Immature natural killer cell (primary cell): ENCODE measurements around the gene LTO1. TPM values are rescaled to one million over a fixed set of nuclear protein-coding genes. Genes with fewer than 3 reads are reported as not detected.

Experiments used
- DNase-seq, 3 donors: peaks; one replicate each; pipeline ENCODE4 v3.0.0; 2022; ENCODE audit warnings: mixed read lengths in 1 of 3
- H3K27ac Mint-ChIP-seq, 6 donors: one replicate each; pipeline ENCODE4 v1.8.0; 2020; ENCODE audit warnings: mixed read lengths in 6 of 6, mild to moderate bottlenecking in 5 of 6, inconsistent platforms in 4 of 6, moderate library complexity in 3 of 6
- H3K27me3 Mint-ChIP-seq, 3 donors: one replicate each; pipeline ENCODE4 v1.8.0; 2020 to 2021; ENCODE audit warnings: low read depth in 3 of 3, mild to moderate bottlenecking in 3 of 3, mixed read lengths in 3 of 3, moderate library complexity in 3 of 3, inconsistent platforms in 1 of 3
- H3K36me3 Mint-ChIP-seq, 3 donors: one replicate each; pipeline ENCODE4 v1.8.0; 2020; ENCODE audit warnings: mixed read lengths in 3 of 3, inconsistent platforms in 2 of 3, mild to moderate bottlenecking in 2 of 3
- H3K4me1 Mint-ChIP-seq, 2 donors: one replicate each; pipeline ENCODE4 v1.8.0; 2020; ENCODE audit warnings: inconsistent platforms in 2 of 2, mild to moderate bottlenecking in 2 of 2, mixed read lengths in 2 of 2, moderate library complexity in 1 of 2
- H3K4me3 Mint-ChIP-seq, 5 donors: one replicate each; pipeline ENCODE4 v1.8.0; 2020; ENCODE audit warnings: mild to moderate bottlenecking in 5 of 5, mixed read lengths in 5 of 5, inconsistent platforms in 3 of 5, moderate library complexity in 3 of 5
- H3K9me3 Mint-ChIP-seq, 6 donors: one replicate each; pipeline ENCODE4 v1.8.0; 2020; ENCODE audit warnings: mild to moderate bottlenecking in 6 of 6, mixed read lengths in 6 of 6, inconsistent platforms in 4 of 6, moderate library complexity in 3 of 6
- polyA plus RNA-seq, 3 donors: library from polyadenylated mRNA; unstranded; fragments of 300-500 nt; fragmentation: Illumina TruSeq; gene quantifications; one replicate each; pipeline ENCODE4 v1.2.3, GENCODE V29; 2021

LTO1 gene
- polyA plus RNA-seq, 3 donors from 2014 or later, result 7.2 to 13.1 (median 12.3) TPM

- Mint-ChIP-seq H3K27ac (no peak overlapping the region), H3K4me1 (no peaks in the 10 kb centered on the region), H3K4me3 (no peak overlapping the region), H3K27me3 (peaks cover 0 to 3% (median 0%) of the 10 kb centered on the region in 3 donors), H3K9me3 (no peaks in the 10 kb centered on the region), H3K36me3 (peaks cover 0 to 3% (median 0%) of the 10 kb centered on the region in 3 donors)
- DNase-seq, result no peak
Measured at GRCh38 chr11:69654660-69655478, 20.3 kb downstream of the LTO1 start.

- H3K36me3 Mint-ChIP-seq, result peaks cover 0 to 3% (median 0%) of the 10 kb centered on the region in 3 donors
- H3K9me3 Mint-ChIP-seq, result no peaks in the 10 kb centered on the region
- no peak overlapping the region for H3K4me3 Mint-ChIP-seq
- no peak overlapping the region for H3K27ac Mint-ChIP-seq
- DNase-seq, result no peak
- no peaks in the 10 kb centered on the region for H3K4me1 Mint-ChIP-seq
- H3K27me3 Mint-ChIP-seq, result peaks cover 0 to 3% (median 0%) of the 10 kb centered on the region in 3 donors
Measured at GRCh38 chr11:69654001-69654659, 21.0 kb downstream of the LTO1 start.

GRCh38 chr11:69653406-69653960 lies 21.7 kb downstream of the LTO1 start:
- Mint-ChIP-seq H3K27ac (no peak overlapping the region), H3K36me3 (peaks cover 0 to 3% (median 0%) of the 10 kb centered on the region in 3 donors), H3K4me3 (no peak overlapping the region), H3K9me3 (no peaks in the 10 kb centered on the region), H3K27me3 (peaks cover 0 to 3% (median 0%) of the 10 kb centered on the region in 3 donors), H3K4me1 (no peaks in the 10 kb centered on the region)
- no peak for DNase-seq

- no peaks in the 10 kb centered on the region for H3K9me3 Mint-ChIP-seq
- H3K4me3 Mint-ChIP-seq, result no peak overlapping the region
- DNase-seq, result no peak
- no peaks in the 10 kb centered on the region for H3K4me1 Mint-ChIP-seq
- no peak overlapping the region for H3K27ac Mint-ChIP-seq
- H3K36me3 Mint-ChIP-seq, result peaks cover 0 to 3% (median 0%) of the 10 kb centered on the region in 3 donors
- peaks cover 0 to 3% (median 0%) of the 10 kb centered on the region in 3 donors for H3K27me3 Mint-ChIP-seq
Measured at GRCh38 chr11:69652999-69653398, 22.2 kb downstream of the LTO1 start.

- H3K9me3 Mint-ChIP-seq, result no peaks in the 10 kb centered on the region
- H3K4me1 Mint-ChIP-seq, result no peaks in the 10 kb centered on the region
- peaks cover 0 to 3% (median 0%) of the 10 kb centered on the region in 3 donors for H3K36me3 Mint-ChIP-seq
- peaks cover 0 to 3% (median 2%) of the 10 kb centered on the region in 3 donors for H3K27me3 Mint-ChIP-seq
- DNase-seq, result no peak
- H3K4me3 Mint-ChIP-seq, result no peak overlapping the region
- no peak overlapping the region for H3K27ac Mint-ChIP-seq
Measured at GRCh38 chr11:69651834-69652620, 23.1 kb downstream of the LTO1 start.

GRCh38 chr11:69650832-69651344 lies 24.3 kb downstream of the LTO1 start:
- Mint-ChIP-seq H3K36me3 (peaks cover 0 to 3% (median 0%) of the 10 kb centered on the region in 3 donors), H3K27me3 (peaks cover 0 to 3% (median 3%) of the 10 kb centered on the region in 3 donors), H3K4me1 (no peaks in the 10 kb centered on the region), H3K4me3 (no peak overlapping the region), H3K27ac (no peak overlapping the region), H3K9me3 (no peaks in the 10 kb centered on the region)
- no peak for DNase-seq

GRCh38 chr11:69650081-69650831 lies 24.9 kb downstream of the LTO1 start:
- no peak overlapping the region for H3K27ac Mint-ChIP-seq
- peaks cover 0 to 3% (median 0%) of the 10 kb centered on the region in 3 donors for H3K36me3 Mint-ChIP-seq
- no peak overlapping the region for H3K4me3 Mint-ChIP-seq
- DNase-seq, result no peak
- H3K9me3 Mint-ChIP-seq, result no peaks in the 10 kb centered on the region
- no peaks in the 10 kb centered on the region for H3K4me1 Mint-ChIP-seq
- H3K27me3 Mint-ChIP-seq, result peaks cover 0 to 5% (median 0%) of the 10 kb centered on the region in 3 donors

- Mint-ChIP-seq H3K4me3 (no peak overlapping the region), H3K4me1 (no peaks in the 10 kb centered on the region), H3K27ac (no peak overlapping the region), H3K36me3 (peaks cover 0 to 3% (median 0%) of the 10 kb centered on the region in 3 donors), H3K27me3 (peaks cover 0 to 5% (median 0%) of the 10 kb centered on the region in 3 donors), H3K9me3 (no peaks in the 10 kb centered on the region)
- no peak for DNase-seq
Measured at GRCh38 chr11:69649576-69649900, 25.6 kb downstream of the LTO1 start.

- H3K9me3 Mint-ChIP-seq, result no peaks in the 10 kb centered on the region
- no peak overlapping the region for H3K27ac Mint-ChIP-seq
- H3K4me1 Mint-ChIP-seq, result no peaks in the 10 kb centered on the region
- H3K4me3 Mint-ChIP-seq, result no peak overlapping the region
- H3K27me3 Mint-ChIP-seq, result peaks cover 0 to 5% (median 0%) of the 10 kb centered on the region in 3 donors
- no peak for DNase-seq
- H3K36me3 Mint-ChIP-seq, result peaks cover 0 to 3% (median 0%) of the 10 kb centered on the region in 3 donors
Measured at GRCh38 chr11:69648679-69649575, 26.2 kb downstream of the LTO1 start.

- H3K9me3 Mint-ChIP-seq, result no peaks in the 10 kb centered on the region
- no peaks in the 10 kb centered on the region for H3K36me3 Mint-ChIP-seq
- H3K4me1 Mint-ChIP-seq, result no peaks in the 10 kb centered on the region
- no peak for DNase-seq
- H3K27me3 Mint-ChIP-seq, result peaks cover 0 to 5% (median 1%) of the 10 kb centered on the region in 3 donors
- H3K4me3 Mint-ChIP-seq, result no peak overlapping the region
- no peak overlapping the region for H3K27ac Mint-ChIP-seq
Measured at GRCh38 chr11:69647761-69648497, 27.2 kb downstream of the LTO1 start.

GRCh38 chr11:69647390-69647748 lies 27.8 kb downstream of the LTO1 start:
- Mint-ChIP-seq H3K4me3 (no peak overlapping the region), H3K36me3 (no peaks in the 10 kb centered on the region), H3K27ac (no peak overlapping the region), H3K4me1 (no peaks in the 10 kb centered on the region), H3K27me3 (peaks cover 0 to 5% (median 2%) of the 10 kb centered on the region in 3 donors), H3K9me3 (no peaks in the 10 kb centered on the region)
- DNase-seq, result no peak
